Dermis blood vessel endothelial cell (primary cell): ENCODE measurements around the gene RBM10. TPM values are rescaled to one million over a fixed set of nuclear protein-coding genes. Genes with fewer than 3 reads are reported as not detected.

Experiments
- DNase-seq: peaks from one replicate; pipeline ENCODE4 v3.0.0; 2010
- total RNA-seq: library from RNA; depleted of rRNA; stranded (reverse); fragments of >200 nt; gene quantifications from 2 replicates; pipeline ENCODE4 v1.2.3, GENCODE V29; 2014

Gene RBM10
- total RNA-seq, 1 donor from 2014 or later, result 57.2 TPM

DNA sequence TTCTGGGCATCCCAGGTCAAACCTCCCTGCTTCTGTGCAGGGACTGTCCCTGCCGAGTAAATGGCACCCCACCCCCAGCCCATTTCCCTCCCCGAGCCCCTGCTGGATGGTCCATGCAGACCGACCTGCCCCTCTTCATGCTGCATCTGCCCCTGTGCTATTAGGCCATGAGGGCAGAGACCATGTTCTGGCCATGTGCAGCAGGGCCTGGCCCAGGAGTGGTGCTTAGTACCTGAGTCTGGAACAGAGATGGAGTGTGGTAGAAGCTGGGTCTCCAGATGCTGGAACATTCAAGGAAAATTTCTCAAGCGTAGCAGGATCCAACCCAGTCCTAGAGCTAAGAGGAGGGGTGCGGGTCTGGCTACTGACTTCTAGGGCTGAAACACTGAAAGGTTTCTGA is 33.3 kb downstream of the RBM10 start:
- no peak for DNase-seq

- DNase-seq, result no peak
Measured at GRCh38 chrX:47179221-47179927, 34.4 kb downstream of the RBM10 start.

GRCh38 chrX:47179928-47180255 is 34.9 kb downstream of the RBM10 start:
- DNase-seq, result no peak

DNA sequence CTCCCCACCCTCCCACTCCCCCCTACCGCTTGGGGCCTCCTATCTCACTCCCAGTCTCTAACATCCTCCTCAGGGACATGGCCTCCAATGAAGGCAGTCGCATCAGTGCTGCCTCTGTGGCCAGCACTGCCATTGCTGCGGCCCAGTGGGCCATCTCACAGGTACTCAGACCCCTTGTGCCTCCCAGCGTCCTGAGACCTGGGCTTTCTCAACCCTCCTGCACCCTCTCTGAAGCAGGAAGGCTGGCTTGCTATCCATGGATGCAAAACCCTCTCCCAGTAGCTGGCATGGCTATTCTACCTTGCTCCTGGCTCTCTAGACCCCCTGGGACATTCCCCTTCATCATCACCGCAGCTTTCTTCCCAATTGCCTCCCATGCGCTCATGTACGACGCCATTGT is 35.3 kb downstream of the RBM10 start:
- no peak for DNase-seq

DNA sequence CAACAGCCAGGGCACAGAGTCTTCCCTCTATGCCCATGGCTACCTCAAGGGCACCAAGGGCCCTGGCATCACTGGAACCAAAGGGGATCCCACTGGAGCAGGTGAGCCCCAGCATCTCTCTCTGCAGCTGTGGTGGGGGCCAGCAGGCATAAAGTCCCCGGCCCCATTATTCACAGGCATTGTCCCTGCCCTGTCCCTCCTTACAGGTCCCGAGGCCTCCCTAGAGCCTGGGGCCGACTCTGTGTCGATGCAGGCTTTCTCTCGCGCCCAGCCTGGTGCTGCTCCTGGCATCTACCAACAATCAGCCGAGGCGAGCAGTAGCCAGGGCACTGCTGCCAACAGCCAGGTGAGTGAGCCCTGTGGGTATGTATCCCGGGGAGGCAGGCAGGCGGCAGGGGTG is 36.3 kb downstream of the RBM10 start:
- no peak for DNase-seq

DNA sequence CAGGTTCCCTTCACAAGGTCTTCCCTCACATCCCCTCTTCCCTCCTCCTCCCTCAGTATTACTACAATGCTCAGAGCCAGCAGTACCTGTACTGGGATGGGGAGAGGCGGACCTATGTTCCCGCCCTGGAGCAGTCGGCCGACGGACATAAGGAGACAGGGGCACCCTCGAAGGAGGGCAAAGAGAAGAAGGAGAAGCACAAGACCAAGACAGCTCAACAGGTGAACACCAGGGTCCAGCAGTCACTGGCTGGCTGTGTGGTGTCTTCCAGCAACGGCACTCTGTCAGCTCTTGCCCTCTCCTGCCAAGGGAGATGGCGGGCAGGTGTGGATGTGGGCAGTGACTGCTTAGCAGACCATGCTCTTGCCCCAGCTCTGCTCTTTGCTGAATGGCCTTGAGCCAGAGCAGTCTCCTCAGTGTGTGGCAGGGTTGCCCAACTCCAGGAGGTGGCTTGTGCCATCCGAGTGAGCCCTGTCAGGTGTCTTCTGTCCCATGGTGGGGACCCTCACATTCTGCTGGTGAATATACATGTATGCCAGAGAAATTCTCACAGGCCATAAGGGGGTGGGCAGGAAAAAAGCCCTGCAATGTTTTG is 37.2 kb downstream of the RBM10 start:
- DNase-seq, result no peak

GRCh38 chrX:47184486-47184885 is 39.5 kb downstream of the RBM10 start:
- no peak for DNase-seq

GRCh38 chrX:47185241-47185640 is 40.2 kb downstream of the RBM10 start:
- DNase-seq, result no peak

DNA sequence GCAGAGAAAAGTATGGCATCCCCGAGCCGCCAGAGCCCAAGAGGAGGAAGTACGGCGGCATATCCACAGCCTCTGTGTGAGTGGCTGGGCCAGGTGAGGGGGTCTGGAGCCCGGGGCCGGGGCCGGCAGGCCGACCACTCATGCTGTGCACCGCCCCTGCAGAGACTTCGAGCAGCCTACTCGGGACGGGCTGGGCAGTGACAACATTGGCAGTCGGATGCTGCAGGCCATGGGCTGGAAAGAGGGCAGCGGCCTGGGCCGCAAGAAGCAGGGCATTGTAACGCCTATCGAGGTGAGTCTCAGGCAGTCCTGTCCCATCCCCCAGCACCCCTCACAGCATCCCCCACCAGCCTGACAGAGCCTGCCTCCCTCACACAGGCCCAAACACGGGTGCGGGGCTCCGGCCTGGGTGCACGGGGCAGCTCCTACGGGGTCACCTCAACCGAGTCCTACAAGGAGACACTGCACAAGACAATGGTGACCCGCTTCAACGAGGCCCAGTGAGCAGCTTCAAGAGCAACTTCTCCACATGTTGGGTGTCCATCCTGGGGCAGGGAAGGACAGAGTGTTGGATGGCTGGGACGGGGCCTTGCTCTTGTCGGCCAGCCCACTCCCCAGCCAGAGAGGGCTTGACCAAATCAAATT is 41.2 kb downstream of the RBM10 start:
- DNase-seq, result no peak

GRCh38 chrX:47187106-47187677 is 42.2 kb downstream of the RBM10 start:
- no peak for DNase-seq

GRCh38 chrX:47189906-47190305 is 44.9 kb downstream of the RBM10 start:
- no peak for DNase-seq

- peak; percentile 94 for DNase-seq
Measured at GRCh38 chrX:47190445-47191269, 45.6 kb downstream of the RBM10 start.

DNA sequence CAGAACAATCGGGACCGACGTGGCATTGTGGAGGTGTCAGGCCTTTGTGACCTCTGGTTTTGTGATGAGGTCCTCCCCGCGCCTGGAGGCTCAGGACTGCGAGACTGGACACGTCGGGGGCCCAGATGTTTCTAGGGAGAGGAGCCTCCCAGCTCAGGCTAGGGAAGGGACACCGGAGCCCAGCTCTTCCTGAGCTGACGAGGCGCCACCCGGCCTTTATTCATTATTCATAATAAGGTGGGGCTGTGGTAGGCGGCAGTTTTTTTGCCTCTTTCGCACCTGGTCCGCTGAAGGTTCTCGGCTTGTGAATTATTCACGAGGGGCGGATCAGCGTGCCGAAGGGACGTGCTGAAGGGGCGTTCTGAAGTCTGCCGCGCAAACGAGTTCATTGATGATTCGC is 46.3 kb downstream of the RBM10 start:
- DNase-seq, result peak; percentile 14

DNA sequence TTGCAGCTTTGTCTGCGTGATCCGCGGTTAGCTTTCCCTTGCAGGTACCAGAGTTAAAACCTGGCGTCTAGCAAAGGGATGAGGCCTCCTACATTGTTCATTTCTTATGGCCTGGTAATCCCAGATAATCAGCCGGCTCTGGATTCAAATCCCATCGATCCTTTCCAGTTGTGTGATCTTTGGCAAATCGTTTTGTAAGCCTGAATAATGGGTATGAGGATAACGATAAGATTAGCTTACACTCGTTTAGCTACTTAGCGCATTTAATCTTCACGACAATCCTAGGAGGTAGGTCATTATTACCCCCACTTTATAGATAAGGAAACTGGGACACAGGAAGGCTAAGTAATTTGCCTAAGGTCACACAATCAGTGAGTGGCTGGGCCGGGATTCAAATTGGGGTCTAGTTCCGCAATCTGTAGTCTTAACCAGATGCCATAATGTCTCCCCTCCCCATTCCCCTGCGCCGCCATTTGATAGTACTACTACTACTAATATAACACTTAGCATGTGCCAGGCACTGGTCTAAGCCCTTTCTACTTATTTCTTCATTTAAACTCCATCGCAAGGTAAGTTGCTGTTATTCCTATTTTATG is 46.9 kb downstream of the RBM10 start:
- DNase-seq, result no peak

DNA sequence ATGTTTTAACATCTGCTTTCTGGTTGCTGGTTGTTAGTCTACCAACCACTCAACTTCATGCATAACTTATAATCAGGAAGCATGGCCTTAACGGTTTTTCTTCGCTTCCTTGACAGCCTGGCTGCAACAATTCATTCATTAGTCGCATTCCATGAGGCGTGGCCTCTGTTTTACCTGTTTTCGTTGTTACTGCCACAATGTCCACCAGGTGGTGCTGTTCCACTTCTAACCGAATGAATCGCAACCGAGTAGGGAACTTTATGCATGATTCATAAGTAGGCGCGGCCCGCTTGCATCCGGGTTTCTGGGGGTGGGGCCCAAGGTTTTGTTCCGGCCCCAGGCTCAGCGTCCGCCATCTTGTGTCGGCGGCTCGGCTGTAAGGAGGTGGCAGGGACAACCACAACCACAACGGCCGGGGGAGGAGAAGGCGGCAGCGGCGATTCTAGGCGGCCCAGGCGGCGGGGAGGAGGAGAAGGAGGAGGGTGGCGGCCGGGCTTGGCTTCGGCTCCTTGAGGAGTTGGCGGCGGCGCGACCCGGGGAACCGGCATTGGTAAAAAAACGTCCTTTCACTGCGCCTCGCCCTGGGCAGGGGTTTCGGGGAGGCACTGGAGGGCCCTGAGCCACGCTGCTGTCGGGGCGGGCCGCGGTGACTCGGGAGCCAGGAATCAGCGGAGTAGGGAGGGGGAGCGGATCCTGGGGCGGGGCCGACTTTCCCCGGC is 48.6 kb downstream of the RBM10 start, which contains the start of gene UBA1:
Gene UBA1 (plus strand): TSS at position 355 of the 719 bp plus-strand sequence. CDS start 4,974 bp downstream, outside the sequence.
- peak; percentile 95 for DNase-seq

GRCh38 chrX:47194194-47194787 is 49.3 kb downstream of the RBM10 start:
- DNase-seq, result no peak

DNA sequence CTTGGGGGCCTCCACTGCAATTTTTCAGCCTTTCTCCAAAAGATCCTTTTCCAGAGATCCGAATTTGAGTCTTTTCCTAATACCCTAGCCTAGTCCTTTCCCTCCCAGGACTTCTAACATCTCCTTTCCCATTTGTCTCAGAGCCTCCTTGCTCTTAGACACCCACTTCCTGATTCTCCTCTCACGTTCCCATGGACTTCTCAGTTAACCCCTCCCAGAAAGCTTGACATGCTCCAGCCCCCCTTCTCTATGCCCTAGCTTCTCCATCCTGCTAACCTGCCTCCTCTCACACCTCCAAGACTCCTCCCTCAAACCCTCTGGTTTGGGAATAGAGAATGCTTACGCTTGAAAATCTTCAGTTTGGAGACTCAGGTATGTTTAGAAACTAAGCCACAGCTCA is 51.1 kb downstream of the RBM10 start:
- no peak for DNase-seq

DNA sequence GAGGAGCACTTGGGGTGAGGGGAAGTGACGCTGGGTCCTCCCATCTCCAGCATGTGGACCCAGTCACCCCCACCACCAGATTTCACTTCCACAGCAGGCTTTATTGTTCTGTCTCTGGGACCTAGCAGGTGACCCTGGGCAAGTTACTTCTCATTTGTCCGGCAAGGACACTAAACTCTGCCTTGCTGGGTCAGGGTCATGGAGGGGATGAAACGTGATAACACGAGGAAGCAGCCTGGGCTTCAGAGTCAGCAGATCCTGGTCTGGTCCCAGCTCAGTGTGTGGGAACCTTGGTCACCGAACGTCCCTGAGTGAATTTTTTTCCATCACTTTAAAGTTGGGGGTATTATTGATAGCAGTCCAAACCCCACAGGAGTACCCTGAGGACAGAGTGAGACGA is 52.5 kb downstream of the RBM10 start:
- no peak for DNase-seq

DNA sequence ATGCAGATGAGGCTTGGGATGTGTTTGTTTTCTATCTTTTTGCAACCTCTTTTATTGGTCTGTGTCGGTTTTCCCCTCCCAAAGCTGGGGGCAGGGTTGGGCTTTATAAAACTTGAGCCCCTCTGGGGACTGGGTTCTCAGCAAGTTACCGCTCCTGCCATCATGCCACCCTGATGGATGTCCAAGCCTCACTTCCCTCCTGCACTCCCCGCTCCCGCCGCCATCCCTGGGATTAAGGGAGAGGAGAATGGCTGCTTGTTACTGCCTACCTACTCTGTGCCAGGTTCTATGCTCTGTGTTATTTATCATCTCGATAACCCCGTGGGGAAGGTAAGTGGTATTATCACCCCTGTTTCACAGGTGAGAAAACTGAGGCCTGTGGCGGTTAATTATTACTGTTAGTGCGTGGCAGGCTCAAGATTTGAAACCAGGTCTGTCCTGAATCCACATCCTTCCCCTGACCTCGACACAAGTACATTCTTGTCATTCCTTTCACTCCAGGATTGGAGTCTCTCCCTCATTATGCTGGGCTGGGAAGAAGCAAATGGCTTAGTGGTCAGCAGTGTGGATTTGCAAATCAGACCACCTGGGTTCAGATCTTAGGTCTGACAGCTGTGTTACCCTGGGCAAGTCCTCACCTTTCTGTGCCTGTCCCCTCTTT is 53.1 kb downstream of the RBM10 start:
- DNase-seq, result no peak

DNA sequence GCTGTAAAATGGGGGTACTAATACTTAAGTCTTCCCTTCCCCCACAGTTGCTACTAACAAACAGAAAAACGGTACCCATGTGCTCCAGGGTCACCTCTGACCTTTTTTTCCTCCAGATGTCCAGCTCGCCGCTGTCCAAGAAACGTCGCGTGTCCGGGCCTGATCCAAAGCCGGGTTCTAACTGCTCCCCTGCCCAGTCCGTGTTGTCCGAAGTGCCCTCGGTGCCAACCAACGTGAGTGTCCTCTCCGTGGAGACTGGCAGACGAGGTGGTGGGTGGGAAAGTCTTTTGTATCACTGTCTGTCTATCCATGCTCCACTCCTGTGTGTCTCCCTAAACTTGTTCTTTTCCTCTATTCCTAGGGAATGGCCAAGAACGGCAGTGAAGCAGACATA is 53.7 kb downstream of the RBM10 start:
- DNase-seq, result no peak

DNA sequence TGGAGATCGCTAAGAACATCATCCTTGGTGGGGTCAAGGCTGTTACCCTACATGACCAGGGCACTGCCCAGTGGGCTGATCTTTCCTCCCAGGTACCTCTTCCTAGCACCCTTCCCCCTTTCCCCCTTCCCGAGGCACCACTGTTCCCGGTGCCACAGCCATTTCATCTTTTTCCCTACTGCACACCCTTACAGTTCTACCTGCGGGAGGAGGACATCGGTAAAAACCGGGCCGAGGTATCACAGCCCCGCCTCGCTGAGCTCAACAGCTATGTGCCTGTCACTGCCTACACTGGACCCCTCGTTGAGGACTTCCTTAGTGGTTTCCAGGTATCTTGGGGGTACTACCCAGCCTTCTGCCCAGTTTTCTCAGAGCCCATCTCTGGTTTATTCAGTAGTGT is 54.3 kb downstream of the RBM10 start:
- DNase-seq, result no peak
